Stimulated activated CD4-positive, alpha-beta T cell treated with anti-CD3 and anti-CD28 coated beads, Interleukin-2, amount 100 ng/mL, for 24 hours (primary cell): Measurements from ENCODE around the gene PKMYT1.
"Not testable (repeated sequence)": the region's sequence is repeated elsewhere in the genome, so short reads cannot be mapped to it uniquely, and the experiment has no call there.

Source experiments
- DNase-seq, 2 donors: peaks; one replicate each; pipeline ENCODE4 v3.0.0-alpha.2; 2020

The PKMYT1 gene

DNA sequence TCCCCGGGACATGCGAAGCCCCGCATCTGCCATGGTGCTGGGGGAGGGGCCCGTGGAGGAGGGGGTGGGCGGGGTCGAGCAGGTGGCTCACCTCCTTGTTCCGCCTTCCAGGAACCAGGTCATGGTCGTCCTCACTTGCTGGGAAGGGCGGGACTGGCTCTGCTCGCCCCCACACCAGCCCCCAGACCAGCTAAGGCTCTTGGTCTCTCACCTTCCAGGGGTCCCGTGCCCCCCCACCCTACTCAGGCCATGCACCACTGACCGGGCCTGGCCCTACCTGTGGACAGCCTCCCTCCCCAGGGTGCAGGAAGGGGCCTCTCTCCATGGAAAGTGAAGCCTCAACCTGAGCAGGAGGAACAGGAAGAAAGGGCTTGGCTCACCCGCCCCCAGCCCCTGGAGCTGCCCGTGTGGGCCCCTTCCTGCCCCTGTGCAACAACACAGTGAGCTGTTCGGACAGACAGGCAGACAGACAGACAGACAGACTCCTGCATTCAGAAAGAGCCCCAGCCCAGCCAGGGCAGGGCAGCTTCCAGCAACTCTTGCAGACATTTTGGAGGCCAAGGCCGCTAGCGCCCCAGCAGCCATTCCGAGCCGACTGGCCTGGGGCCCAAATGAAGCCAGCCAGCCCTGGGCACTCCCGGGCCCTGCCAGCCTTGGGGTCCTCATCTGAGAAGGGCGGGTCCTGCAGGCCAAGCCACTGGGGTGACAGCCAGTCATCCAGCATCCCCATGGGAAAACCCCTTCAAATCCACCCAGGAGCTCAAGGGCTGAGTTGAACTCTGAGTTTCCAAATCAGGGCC, 24.3 kb downstream of the PKMYT1 start:
- no peak for DNase-seq

DNA sequence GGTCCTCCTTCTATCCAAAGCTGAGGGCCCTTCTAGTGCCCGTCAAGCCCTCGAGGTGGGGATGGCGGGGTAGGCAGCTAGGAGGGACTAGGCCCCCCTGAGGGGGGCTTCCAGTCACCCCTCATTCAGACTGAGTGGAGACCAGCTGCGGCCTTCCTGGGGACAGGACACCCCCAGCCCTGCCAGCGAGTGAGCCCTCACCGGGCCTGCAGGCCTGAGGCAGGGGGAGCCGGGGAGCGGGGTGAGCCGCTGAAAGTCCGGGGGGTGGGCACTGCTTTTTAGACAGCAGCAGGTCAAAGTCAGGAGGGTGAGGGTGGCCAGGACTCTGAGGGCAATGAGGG, 24.8 kb downstream of the PKMYT1 start:
- DNase-seq: no peak

DNA sequence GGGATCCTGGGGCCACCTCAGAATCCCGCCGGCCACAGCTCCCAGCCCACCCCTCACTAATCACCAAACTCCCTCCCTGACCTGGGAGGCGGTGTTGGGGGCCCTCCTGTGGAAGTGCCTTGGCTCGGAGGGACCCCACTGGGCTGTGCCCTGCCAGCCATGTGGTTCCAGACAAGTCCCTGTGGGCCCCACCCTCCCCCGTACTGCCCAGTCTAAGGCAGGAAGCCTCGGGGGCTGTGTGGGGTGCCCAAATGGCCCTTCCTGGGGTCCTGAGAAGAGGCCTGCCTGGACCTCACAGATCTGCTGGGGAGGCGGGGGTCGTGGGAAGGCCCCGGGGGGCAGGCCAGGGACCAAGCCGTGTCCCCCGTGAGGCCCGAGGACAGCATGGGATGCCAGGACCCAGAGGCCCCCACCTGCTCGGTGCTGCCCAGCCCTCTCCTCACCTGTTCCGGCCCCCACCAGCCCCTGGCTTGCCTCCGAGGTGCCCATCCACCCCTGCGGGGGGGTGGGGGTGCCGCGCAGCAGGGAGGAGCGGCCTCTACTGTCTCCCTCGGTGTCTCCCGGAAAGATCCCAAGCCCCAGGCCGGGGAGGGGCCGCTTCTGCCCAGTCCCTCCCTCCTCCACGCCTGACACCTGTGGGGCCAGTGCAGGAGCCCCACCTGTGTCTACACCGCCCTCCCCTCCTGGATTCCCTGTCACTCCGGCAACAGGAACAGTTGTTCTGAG, 25.4 kb downstream of the PKMYT1 start:
- no peak for DNase-seq

DNA sequence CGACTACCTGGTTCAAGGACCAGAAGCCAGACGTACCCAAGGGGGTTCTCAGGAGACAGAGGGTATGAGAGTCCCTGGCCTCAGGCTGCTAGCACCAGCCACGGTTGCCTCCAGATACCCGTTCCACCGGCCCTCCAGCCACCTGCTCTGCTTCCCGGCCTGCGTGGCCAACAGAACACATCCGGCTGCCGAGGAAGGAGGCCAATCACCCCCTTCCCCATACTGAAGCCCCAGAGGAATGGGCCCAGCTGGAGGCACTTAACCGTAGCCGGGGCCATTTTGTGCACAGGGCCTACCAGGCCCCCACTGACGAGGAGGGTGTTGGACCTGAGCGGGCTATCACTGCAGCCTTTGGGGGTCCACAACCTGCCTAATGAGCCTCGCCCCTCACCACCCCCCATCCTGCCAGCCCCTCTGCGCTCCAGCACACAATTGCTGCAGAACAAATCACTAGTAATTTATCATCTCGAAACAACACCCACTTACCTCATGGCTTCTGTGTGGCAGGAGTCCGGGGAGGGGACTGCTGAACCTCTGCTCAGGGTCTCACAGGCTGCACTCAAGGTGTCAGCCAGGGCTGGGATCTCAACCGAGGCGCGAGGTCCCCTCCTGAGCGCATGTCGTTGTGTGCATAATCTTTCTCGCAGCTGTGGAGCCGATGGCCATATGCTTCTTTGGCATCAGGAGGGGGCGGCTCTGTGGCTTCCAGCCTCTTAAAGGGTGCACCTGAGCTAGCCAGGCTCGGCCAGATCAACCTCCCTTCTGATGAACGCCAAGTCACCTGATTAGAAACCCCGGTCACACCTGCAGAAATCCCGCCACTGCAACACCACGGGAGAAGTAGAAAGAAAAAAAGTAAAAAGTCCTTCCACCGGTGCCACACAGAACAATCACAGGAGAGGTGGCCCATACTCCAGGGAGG, 26.3 kb downstream of the PKMYT1 start:
- no peak for DNase-seq

DNA sequence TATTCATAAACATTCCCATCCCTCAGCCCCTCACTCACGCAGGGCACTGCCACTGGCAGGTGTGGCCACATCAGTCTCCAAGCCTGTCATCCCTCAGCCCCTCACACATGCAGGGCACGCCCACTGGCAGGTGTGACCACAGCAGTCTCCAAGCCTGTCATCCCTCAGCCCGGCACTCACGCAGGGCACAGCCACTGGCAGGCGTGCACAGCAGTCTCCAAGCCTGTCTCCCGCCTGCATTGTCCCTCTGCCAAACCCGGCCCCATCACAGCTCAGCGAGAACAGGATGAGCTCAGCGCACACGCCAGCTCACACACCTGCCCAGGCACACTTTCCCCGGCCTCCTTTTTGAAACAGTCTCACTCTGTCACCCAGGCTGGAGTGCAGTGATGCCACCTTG, 27.6 kb downstream of the PKMYT1 start:
- DNase-seq: no peak

DNA sequence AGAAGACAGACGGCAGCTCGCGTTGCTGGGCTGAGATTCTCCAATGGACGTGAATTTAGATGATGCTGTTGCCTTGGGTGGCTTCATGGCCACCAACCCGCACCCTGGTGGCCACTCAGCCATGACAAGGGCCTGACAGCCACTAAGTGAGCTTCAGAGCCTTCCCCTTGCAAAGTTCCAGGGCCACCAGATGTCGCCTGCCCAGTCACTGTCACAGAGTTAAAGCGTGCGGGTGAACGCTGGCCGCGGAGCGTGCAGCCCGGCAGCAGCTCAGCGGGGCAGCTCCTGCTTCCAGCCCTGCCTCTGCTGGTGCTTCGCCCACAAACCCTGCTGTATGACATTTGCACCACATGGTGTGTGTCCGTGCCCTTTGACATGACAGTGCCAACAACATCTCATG, 29.5 kb downstream of the PKMYT1 start:
- no peak for DNase-seq

DNA sequence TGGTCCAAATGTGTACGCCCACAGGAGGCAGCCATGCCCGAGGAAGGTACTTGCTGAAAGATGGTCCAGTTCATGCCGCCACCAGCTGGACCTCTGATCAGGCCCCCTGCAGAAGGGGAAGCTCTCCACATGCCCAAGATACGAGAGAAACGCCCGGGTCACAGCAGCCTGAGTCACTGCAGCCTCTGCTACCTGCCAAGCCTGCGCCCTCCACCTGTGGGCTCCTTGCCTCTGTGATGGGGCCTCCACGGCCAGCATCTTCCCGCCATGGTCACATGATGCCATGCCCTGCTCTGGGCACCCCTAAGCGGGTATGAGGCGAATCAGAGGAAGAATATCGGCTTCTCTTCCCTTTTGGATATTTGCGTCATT, 29.9 kb downstream of the PKMYT1 start:
- DNase-seq: no peak

DNA sequence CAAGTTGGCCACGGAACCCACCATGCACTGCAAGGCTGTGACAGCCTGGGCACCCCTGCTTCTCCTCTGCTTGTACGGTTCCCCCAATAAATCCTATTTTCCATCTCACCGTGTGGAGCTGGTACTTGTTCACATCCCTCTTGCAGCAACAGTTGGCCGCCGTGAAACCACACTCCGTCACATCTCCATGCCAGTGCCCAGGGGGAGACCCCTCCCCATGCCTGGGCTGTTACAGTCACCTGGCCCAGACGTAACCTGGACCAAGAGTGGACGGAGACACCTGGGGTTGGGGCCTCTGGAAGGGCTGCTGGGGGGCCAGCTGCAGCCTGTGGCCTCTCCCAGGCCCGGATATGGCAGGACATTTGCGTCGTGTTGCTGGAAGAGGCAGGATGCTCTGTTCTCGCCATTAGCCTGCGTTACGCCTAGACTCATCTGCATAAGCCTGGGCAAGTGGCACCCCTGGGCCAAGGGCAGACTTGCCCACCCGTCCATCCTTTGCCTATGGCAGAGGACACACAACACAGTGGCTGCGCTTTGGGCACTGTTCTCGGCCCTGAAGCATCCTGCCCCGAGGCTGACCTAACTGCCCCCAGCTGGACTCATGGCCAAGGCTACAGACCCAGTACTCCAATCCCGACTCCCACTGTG, 30.4 kb downstream of the PKMYT1 start:
- no peak for DNase-seq

DNA sequence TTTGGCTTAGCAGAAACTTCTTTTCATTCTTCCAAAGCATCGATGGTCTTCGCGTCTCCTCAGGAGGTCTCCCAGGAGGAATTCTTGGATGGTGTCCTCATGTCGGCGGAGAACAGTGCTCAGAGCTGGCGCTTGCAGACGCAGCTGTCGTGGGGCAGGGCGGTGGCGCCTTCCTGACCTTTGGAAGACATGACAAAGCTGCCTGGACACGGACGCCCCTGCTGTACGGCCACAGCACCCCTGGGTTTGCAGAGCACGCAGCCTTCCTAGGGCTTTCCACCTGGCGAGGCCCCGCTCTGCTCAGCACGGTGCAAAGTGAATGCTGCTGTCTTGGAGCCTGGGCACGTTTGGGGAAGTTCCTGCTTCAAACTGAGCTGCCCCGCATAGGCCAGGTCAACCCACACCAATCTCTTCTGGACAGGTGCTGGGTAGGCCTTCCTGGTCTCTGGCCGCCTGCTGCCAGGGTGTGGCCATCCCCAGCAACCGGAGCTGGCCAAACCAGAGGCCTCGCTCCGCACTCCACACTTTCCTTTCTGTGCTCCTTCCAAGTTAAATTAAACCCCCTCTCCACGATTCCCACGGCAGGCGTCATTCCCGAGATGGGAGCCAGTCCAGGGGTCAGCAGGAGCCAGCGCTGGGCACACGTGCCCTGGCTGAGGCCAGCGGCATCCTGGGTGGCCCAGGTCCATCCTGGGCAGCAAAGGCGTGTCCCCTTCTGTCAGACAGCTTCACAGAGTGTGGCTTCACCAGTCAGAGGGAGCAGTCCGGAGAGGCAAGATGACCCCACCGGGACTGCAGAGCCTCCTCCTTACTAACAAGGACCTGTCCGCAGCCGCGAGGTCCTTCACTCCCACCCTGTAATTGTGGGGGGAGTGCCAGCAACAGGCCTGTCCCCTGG, 31.2 kb downstream of the PKMYT1 start:
- no peak for DNase-seq

DNA sequence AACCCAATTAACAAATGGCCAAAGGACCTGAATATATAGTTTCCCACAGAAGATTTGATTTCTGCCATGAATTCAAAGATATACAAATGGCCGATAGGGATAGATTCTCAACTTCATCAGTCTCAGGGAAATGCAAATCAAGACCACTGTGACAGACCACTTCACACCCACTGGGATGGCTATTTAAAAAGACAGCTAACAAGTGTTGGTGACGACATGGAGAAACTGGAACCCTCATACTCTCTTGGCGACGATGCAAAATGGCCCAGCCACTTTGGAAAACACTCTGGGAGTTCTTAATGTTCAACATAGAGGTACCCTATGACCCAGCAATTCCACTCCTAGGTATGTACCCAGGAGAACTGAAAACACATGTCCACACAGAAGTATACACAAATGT, 33.6 kb downstream of the PKMYT1 start:
- no peak for DNase-seq

DNA sequence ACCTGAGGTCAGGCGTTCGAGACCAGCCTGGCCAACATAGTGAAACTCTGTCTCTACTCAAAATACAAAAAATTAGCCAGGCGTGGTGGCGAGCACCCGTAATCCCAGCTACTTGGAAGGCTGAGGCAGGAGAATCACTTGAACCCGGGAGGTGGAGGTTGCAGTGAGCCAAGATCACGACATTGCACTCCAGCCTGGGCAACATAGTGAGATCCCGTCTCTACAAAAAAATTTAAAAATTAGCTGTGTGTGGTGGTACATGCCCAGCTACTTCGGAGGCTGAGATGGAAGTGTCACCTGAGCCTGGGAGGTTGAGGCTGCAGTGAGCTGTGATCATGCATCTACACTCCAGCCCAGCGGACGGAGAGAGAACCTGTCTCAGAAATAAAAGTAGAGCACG, 36.5 kb downstream of the PKMYT1 start:
- DNase-seq: not testable (repeated sequence)

DNA sequence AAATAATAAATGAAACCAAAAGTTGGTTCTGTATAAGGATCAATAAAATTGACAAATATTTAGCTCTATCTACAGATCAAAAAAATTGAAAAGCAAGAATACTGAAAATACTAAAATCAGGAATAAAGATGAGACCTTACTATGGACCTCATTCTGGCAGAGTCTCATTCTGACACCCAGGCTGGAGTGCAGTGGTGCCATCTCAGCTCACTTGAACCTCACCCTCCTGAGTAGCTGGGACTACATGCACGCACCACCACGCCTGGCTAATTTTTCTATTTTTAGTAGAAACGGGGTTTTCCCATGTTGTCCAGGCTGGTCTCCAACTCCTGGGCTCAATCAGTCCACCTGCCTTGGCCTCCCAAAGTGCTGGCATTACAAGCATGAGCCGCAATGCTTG, 38.2 kb downstream of the PKMYT1 start:
- no peak for DNase-seq

DNA sequence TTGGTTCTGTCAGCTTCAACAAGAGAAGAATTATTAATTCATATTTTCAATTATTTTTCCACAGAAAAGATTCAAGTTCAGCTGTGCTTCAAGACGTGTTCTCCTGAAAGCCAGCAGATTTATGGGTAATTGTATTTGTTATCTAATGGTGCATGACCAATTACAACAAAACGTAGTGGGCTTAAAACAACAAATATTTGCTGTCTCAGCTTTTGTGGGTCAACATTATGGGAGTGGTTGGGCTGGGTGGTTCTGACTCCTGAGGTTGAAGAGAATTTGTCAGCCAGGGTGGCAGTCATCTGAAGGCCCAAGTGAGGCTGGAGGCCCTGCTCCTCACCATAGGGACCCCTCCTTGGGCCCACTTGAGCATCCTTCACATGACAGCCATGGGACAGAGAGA, 40.3 kb downstream of the PKMYT1 start:
- DNase-seq: no peak

DNA sequence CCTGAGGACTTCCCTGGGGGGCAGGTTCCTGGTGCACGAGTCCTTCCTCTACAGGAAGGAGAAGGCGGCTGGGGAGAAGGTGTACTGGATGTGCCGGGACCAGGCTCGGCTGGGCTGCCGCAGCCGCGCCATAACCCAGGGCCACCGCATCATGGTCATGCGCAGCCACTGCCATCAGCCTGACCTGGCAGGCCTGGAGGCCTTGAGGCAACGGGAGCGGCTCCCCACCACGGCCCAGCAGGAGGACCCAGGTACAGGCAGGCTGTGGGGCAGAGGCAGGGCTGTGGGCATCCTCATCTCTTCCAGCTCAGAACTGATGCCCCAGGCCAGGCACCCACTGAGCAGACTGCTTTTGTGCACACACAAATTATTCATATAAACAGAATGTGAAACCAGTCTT, 42.0 kb downstream of the PKMYT1 start:
- DNase-seq: no peak

DNA sequence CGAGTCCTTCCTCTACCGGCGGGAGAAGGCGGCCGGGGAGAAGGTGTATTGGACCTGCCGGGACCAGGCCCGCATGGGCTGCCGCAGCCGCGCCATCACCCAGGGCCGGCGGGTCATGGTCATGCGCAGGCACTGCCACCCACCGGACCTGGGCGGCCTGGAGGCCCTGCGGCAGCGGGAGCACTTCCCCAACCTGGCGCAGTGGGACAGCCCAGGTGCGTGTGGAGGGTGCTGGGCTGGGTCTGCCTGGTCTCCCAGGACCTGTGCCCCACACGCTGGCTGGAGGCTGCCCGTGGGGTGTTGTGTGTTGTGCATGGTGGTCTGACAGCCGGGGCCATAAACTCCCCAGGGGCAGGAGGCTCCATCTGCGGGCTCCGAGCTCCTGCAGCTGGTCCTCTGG, 43.1 kb downstream of the PKMYT1 start:
- DNase-seq: no peak

DNA sequence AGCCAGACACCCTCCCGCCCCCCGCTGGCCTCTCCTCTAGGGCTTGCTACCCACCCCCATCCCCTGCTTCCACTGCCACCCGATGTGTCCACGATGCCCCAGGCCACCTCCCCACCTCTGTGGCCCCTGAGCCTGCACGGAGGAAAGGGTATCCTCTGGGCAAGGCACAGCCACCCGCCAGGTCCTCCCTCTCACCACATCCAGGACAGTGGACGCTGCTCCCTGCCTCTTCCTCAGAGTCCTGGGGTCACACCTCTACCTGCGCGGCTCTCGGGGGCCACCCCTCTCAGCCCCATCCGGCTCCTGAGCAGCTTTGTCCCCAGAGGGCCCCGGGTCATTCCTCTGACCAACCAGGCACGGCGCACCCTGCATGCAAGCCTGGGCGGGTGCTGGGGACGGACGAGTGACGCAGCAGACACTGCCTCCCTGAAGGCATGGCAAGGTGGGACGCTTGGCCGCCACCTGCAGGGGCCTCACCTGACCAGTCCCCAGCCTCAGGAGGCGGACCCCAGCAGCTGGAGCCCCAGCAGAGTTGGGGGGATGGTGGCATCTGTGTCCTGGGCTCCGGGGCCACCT, 43.7 kb downstream of the PKMYT1 start:
- no peak for DNase-seq

DNA sequence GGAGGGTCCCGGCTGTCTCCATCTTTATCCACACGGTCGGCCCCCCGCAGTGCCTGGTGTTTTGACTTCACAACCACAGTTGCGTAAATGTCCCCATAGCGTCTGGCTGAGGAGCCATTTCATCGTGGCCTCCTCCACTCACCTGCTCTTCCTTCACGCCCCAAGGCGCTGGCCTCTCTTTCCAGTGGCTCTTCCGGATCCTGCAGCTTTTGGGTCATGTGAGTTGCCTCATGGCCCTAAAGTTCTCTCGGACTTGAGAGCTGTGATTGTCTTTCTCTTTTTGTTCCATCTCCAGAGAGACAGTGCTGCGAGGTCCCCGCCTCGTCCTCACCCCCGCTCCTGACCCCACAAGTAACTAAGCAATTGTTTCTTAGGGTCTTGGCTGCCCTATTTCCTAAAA, 45.8 kb downstream of the PKMYT1 start:
- DNase-seq: no peak

DNA sequence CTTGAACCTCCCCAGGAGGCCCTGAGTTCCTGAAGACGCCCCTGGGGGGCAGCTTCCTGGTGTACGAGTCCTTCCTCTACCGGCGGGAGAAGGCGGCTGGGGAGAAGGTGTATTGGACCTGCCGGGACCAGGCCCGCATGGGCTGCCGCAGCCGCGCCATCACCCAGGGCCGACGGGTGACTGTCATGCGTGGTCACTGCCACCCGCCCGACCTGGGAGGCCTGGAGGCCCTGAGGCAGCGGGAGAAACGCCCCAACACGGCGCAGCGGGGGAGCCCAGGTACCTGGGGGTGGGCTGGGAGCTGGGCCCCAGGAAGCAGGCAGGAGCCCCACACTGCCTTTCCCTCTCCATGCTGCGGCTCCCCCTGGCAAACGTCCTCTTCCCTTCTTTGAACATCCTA, 46.5 kb downstream of the PKMYT1 start:
- no peak for DNase-seq

DNA sequence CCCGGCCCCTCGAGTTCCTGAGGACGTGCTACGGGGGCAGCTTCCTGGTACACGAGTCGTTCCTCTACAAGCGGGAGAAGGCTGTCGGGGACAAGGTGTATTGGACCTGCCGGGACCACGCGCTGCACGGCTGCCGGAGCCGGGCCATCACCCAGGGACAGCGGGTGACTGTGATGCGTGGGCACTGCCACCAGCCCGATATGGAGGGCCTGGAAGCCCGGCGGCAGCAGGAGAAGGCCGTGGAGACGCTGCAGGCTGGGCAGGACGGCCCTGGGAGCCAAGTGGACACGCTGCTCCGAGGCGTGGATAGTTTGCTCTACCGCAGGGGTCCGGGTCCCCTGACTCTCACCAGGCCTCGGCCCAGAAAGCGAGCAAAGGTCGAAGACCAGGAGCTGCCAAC, 47.1 kb downstream of the PKMYT1 start:
- no peak for DNase-seq

DNA sequence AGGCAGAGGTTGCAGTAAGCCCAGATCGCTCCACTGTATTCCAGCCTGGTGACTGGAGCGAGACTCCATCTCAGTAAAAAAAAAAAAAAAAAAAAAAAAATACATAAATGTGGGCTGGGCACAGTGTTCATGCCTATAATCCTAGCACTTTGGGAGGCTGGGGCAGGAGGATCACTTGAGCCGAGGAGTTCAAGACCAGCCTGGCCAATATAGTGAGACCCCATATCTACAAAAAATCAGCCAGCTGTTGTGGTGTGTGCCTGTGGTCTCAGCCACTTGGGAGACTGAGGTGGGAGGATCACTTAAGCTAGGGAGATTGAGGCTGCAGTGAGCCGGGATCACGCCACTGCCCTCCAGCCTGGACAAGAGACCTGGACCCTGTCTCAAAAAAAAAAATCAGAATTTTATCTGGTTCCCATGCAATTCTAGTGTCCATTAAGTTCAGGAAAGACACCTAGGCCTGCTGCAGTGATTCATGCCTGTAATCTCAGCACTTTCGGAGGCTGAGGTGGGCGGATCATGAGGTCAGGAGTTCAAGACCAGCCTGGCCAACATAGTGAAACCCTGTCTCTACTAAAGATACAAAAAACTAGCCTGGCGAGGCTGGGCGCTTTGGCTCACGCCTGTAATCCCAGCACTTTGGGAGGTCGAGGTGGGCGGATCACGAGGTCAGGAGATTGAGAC, 48.9 kb downstream of the PKMYT1 start:
- not testable (repeated sequence) for DNase-seq

DNA sequence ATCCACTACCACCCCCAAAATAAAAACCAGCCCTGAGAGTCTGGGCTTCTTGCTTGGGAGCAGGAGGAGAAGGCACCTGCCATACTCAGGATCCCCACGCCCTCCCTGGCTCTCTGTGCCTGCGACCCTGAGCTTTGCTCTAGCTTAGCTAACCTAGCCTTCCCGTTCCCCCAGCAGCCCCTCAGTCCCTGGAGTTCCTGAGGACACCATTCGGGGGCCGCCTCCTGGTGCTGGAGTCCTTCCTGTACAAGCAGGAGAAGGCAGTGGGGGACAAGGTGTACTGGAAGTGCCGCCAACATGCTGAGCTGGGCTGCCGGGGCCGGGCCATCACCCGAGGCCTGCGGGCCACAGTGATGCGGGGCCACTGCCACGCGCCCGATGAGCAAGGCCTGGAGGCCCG, 50.0 kb downstream of the PKMYT1 start:
- no peak for DNase-seq
